Ascending aorta (tissue), 2 donors: ENCODE results near the gene CDCA4. TPM values are rescaled to one million over a fixed set of nuclear protein-coding genes. Genes with fewer than 3 reads are reported as not detected.
"Not testable (repeated sequence)": the region's sequence is repeated elsewhere in the genome, so short reads cannot be mapped to it uniquely, and the experiment has no call there.

Experiments
- DNase-seq, 2 donors: peaks; one replicate each; pipeline ENCODE4 v3.0.0-alpha.2; 2019; ENCODE audit warnings: low spot score in 2 of 2
- H3K27ac ChIP-seq, 2 donors: fragments of 200-600 bp; sonication (generic); one replicate each; pipeline ENCODE4 v1.5.1; 2016 to 2017; ENCODE audit warnings: mild to moderate bottlenecking in 1 of 2
- H3K27me3 ChIP-seq: fragments of 200-600 bp; sonication (generic); one replicate; pipeline ENCODE4 v1.5.1; 2017
- H3K36me3 ChIP-seq, 2 donors: fragments of 200-600 bp; sonication (generic); one replicate each; pipeline ENCODE4 v1.5.1; 2016
- H3K4me1 ChIP-seq, 2 donors: fragments of 200-600 bp; sonication (generic); one replicate each; pipeline ENCODE4 v1.5.1; 2016 to 2017; ENCODE audit warnings: mild to moderate bottlenecking in 1 of 2
- H3K4me3 ChIP-seq, 2 donors: fragments of 200-600 bp; sonication (generic); one replicate each; pipeline ENCODE4 v1.5.1; 2016 to 2017; ENCODE audit warnings: mild to moderate bottlenecking in 1 of 2
- H3K9me3 ChIP-seq, 2 donors: fragments of 200-600 bp; sonication (generic); one replicate each; pipeline ENCODE4 v1.5.1; 2016
- CTCF ChIP-seq, 3 experiments: fragments of 200-600 bp in 2 of 3; fragments of 450-650 bp in 1 of 3; sonication (generic) in 2 of 3; IDR thresholded peaks; one replicate each; pipeline ENCODE4 v1.5.1; 2016 to 2019; ENCODE audit warnings: antibody characterized with exemption in 3 of 3, mild to moderate bottlenecking in 1 of 3, moderate library complexity in 1 of 3
- intact Hi-C: fragments of 100-400 bp; cut with DNase I; formaldehyde crosslinking; loops from one replicate; pipeline ENCODE4 v1.15.1; 2023
- total RNA-seq: library from RNA; depleted of rRNA; stranded (reverse); fragments of >200 nt; gene quantifications from one replicate; pipeline ENCODE4 v1.1.0, GENCODE V29; 2016

Gene CDCA4
- total RNA-seq, 1 donor from 2014 or later = 2.3 TPM

DNA sequence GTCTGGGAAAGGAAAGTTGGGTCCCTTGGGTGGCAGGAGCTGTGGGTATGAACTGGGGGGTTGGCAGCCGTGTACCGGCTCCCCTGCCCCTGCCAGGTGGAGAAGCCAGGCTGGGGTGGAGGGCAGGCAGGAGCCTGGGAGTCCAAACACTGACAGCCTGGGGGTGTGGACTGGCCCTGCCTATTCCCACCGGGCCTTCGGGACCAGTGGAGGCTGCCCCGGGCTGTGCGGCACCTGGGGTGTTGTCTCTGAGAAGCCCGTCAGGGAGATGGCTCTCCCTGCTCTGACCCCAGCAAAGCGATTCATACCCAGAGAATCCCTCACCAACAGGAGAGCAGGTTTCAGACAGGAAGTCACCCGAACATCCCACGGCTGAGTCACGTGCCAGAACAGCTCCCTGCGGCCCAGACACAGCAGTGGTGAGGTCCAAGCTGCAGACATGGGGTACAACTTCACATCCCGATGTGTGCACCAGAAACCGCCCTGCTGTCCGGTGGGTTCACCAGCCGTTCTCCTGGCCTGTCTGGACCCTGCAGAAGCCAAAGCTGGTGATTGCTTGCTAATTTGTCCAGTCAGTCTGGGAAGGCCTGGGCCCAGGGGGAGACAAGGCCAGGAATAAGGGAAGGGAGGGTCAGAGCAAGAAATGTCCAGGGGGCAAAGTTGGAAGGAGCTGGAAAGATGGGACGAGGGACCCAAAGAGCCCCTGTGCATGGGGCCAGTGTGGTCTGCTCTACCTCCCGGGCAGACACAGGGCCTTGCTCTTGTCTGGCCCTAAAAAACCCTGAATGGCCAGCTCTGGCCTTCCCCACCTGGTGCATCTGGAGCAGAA, 46.5 kb upstream of the CDCA4 start:
- H3K4me3 ChIP-seq = no peak overlapping the region
- no peaks in the 10 kb centered on the region for H3K36me3 ChIP-seq
- no peak for TF ChIP-seq CTCF (IDR thresholded peaks at IDR 0.05)
- intact Hi-C loops = no loop called here
- no peaks in the 10 kb centered on the region for H3K27me3 ChIP-seq
- no peaks in the 10 kb centered on the region for H3K9me3 ChIP-seq
- H3K4me1 ChIP-seq = no peaks in the 10 kb centered on the region
- no peak overlapping the region for H3K27ac ChIP-seq
- DNase-seq = peak in 1 of 2 donors; percentile 63

DNA sequence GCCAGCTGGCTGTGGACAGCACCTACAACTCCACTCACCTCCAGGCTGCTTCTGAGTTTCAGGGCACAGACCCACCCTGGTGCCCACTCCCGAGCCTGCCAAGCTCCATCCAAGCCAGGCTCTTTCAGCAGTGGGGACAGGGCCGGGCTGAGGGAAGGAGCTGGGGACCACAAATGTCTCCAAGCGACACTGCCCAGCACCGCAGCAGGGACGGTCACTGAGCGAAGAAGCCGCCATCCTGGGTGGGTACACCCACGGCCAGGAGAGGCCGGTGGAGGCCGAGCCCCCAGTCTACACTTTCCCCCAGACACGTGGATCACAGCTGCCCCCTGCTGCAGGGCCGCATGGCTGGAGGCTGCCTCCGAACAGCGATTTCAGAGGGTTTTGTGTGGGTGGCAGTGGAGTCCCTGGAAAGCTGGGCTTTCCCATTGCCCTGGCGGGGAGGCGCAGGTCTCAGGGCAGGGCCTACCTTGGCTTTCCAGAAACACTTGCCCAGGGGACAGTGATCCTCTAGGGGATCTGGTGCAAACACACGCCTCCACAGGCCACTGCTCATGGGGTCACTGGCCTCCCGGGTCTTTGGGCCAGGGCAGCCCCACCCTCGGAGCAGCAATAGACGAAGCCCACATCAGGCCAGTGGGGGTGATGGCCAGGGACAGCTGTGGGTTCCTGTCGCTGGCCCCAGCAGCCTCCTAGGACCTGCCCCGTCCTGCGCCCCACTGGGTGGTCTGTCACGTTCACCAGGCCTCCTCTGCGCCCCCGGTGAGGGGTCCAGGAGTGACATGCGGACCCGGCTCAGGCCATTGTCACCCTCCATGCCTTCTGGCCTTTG, 45.6 kb upstream of the CDCA4 start:
- no peak for TF ChIP-seq CTCF (IDR thresholded peaks at IDR 0.05)
- Histone ChIP-seq H3K27me3 (no peaks in the 10 kb centered on the region), H3K4me1 (no peaks in the 10 kb centered on the region), H3K4me3 (no peak overlapping the region), H3K9me3 (no peaks in the 10 kb centered on the region), H3K27ac (no peak overlapping the region), H3K36me3 (no peaks in the 10 kb centered on the region)
- peak in 1 of 2 donors; percentile 59 for DNase-seq
- intact Hi-C loops = no loop called here

DNA sequence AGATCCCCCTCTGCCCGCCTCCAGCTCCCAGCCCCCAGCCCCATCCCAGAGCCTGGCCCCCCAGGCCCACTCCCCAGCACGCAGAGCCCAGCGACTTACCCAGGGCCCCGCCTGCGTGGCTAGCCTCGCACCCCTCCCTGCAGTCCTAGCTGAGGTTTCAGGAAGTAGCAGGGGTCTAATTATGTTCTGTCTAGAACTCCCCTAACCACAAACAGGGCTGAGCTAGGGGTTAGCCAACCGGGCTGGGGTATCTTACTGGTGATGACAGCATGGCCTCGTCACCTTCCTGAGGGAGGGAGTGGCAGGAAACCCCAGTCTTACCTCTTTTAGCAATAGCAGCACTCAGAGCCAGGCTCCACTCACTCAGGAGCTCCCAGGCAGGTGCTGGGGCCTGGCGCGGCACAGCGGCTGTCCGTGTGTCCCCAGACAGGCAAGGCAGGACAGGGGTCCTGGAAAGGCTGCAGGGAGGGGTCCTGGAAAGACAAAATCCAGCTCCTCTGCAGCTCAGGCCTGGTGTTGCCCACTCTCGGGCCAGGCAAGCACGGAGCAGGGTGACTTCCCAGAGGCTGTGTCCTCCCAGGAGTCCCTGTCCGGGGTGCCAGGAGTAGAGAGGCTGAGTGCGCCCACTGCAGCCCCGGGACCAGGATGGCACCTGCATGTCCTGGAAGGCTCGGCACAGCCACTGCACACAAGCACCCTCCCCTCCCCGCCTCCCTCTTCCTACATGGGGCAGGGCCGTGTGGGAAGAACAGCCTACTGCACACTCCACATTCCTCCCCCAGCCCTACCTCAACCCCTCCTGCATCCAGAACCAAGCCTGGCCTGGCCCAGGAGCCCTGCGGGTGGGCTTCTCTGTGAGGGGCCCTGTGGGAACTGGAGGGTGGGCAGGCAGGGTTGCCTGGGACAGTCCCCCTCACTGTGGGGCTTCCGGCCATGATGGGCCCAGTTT, 44.7 kb upstream of the CDCA4 start, which contains the start of gene GPR132:
Gene GPR132 (minus strand): TSS at position 151 of the 949 bp plus-strand sequence. CDS start 10,010 bp downstream, outside the sequence.
- no peaks in the 10 kb centered on the region for H3K4me1 ChIP-seq
- DNase-seq = peak; percentile 61 to 81
- no peak for TF ChIP-seq CTCF (IDR thresholded peaks at IDR 0.05)
- no peaks in the 10 kb centered on the region for H3K9me3 ChIP-seq
- no peaks in the 10 kb centered on the region for H3K36me3 ChIP-seq
- H3K27me3 ChIP-seq = no peaks in the 10 kb centered on the region
- H3K27ac ChIP-seq = peak within 1 kb of the TSS; percentile 20 to 41
- intact Hi-C loops = no loop called here
- H3K4me3 ChIP-seq = peak within 1 kb of the TSS; percentile 21 to 42

DNA sequence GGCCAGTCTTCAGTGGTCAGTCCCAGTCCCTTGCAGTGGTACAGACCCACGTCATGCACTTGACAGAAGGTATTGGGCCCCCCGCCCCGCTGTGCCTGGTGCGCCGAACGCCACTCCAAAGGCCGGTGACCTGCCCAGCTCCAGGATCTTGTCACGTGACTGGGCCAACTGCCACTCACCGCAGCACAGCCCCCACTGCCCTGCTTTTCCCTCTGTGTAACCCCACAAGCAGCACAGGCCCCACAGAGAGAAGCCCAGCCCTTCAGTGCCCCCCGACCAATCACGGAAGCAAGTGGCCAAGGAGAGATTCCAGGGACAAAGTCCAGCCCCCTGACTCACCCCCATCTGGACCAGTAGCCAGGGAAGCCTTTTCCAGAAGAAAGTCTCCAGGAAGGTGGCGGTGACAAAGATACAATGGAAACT, 43.8 kb upstream of the CDCA4 start:
- Histone ChIP-seq H3K9me3 (no peaks in the 10 kb centered on the region), H3K27ac (peak overlapping the region; percentile 20 to 41), H3K36me3 (no peaks in the 10 kb centered on the region), H3K4me1 (no peaks in the 10 kb centered on the region), H3K4me3 (peak overlapping the region; percentile 21 to 42), H3K27me3 (no peaks in the 10 kb centered on the region)
- peak in 1 of 2 donors; percentile 70 for DNase-seq
- intact Hi-C loops = no loop called here
- no peak for TF ChIP-seq CTCF (IDR thresholded peaks at IDR 0.05)

DNA sequence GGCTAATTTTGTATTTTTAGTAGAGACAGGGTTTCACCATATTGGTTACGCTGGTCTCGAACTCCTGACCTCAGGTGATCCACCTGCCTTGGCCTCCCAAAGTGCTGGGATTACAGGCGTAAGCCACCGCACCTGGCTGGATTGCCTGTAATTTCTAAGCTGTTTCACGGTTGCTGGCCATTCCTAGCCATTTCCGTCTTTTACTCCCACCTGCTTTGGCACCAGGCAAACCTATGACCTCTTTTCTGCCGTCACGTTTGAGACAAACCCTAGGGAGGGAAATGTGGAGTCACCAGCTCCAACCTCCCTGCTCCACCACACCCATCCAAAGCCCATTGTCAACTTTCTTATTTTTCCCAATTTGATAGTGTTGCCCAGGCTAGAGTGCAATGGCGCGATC, 43.1 kb upstream of the CDCA4 start:
- intact Hi-C loops = no loop called here
- H3K9me3 ChIP-seq = no peaks in the 10 kb centered on the region
- no peak for TF ChIP-seq CTCF (IDR thresholded peaks at IDR 0.05)
- no peaks in the 10 kb centered on the region for H3K4me1 ChIP-seq
- H3K27me3 ChIP-seq = no peaks in the 10 kb centered on the region
- H3K27ac ChIP-seq = no peak overlapping the region
- DNase-seq = no peak
- no peaks in the 10 kb centered on the region for H3K36me3 ChIP-seq
- H3K4me3 ChIP-seq = peak overlapping the region in 1 of 2 donors; percentile 42

DNA sequence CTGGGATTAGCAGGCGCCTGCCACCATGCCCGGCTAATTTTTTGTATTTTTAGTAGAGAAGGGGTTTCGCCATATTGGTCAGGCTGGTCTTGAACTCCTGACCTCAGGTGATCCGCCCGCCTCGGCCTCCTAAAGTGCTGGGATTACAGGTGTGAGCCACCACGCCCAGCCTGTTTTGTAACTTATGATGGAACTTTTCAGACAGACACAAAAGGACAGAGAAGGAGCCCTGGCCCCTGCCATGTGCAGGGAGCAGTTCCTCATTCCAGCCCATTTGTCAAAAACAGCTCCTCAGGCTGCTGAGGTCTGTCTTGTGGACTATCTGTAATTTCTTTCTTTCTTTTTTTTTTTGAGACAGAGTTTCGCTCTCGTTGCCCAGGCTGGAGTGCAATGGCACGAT, 42.6 kb upstream of the CDCA4 start:
- H3K4me3 ChIP-seq, DNase-seq, H3K36me3 ChIP-seq, H3K27ac ChIP-seq, intact Hi-C loops, H3K4me1 ChIP-seq, H3K9me3 ChIP-seq, H3K27me3 ChIP-seq: not testable (repeated sequence)
